Body of pancreas (tissue), 4 donors: Measurements from ENCODE around the gene STRBP. TPM values are rescaled to one million over a fixed set of nuclear protein-coding genes. Genes with fewer than 3 reads are reported as not detected.
A peak's percentile ranks its signal among the peaks of the same experiment; 100 is the strongest.

ENCODE experiments used
- ATAC-seq: fragments of 150-250 bp; one replicate; pipeline ENCODE4 v1.9.1; 2016
- DNase-seq, 4 donors: peaks; one replicate each; pipeline ENCODE4 v3.0.0-alpha.2; 2019
- H3K27ac ChIP-seq, 4 donors: fragments of 200-600 bp; sonication (generic); 1 replicate in 3 of 4; 2 replicates in 1 of 4; pipeline versions ENCODE4 v1.5.1 to v1.6.1; 2016 to 2019; ENCODE audit warnings: mild to moderate bottlenecking in 1 of 4, mixed read lengths in 1 of 4, moderate library complexity in 1 of 4
- H3K27me3 ChIP-seq, 2 donors: fragments of 200-600 bp; sonication (generic); one replicate each; pipeline ENCODE4 v1.6.0; 2016; ENCODE audit warnings: mild to moderate bottlenecking in 1 of 2
- H3K36me3 ChIP-seq, 2 donors: fragments of 200-600 bp; sonication (generic); replicated peaks in 1 of 2; 2 replicates each; pipeline ENCODE4 v1.5.1; 2016; ENCODE audit warnings: low read depth in 2 of 2; ENCODE audit not compliant: insufficient read depth in 1 of 2
- H3K4me1 ChIP-seq: fragments of 200-600 bp; sonication (generic); one replicate; pipeline ENCODE4 v1.6.0; 2016
- H3K4me3 ChIP-seq, 2 donors: fragments of 200-600 bp; sonication (generic); 1 replicate in 1 of 2; 2 replicates in 1 of 2; pipeline ENCODE4 v1.5.1; 2016 to 2019
- H3K9me3 ChIP-seq, 3 donors: fragments of 200-600 bp; sonication (generic); 1 replicate in 2 of 3; 2 replicates in 1 of 3; pipeline ENCODE4 v1.5.1; 2016
- CTCF ChIP-seq, 7 experiments: fragments of 450-650 bp in 4 of 7; fragments of 200-600 bp in 3 of 7; sonication (generic) in 3 of 7; IDR thresholded peaks; one replicate each; pipeline ENCODE4 v1.5.1; 2016 to 2019; ENCODE audit warnings: antibody characterized with exemption in 7 of 7
- POLR2A ChIP-seq, 3 donors: fragments of 450-650 bp; IDR thresholded peaks; one replicate each; pipeline ENCODE4 v1.6.1; 2016; ENCODE audit warnings: antibody characterized with exemption in 3 of 3, mild to moderate bottlenecking in 2 of 3
- WGBS, 2 donors: methylation state at CpG; one replicate each; pipeline ENCODE4 v1.1.5; 2017; 5-methylcytosine and 5-hydroxymethylcytosine counted together
- intact Hi-C: fragments of 100-400 bp; cut with DNase I; formaldehyde crosslinking; loops from one replicate; pipeline ENCODE4 v1.15.1; 2023
- total RNA-seq, 2 donors: library from RNA; depleted of rRNA; stranded (reverse); fragments of >200 nt; gene quantifications; one replicate each; pipeline ENCODE4 v1.1.0, GENCODE V29; 2016

STRBP gene
- total RNA-seq, 2 donors from 2014 or later: 11.5 to 13.5 TPM

- ATAC-seq: no peak
- peaks cover 10% of the 10 kb centered on the region for H3K4me1 ChIP-seq
- H3K4me3 ChIP-seq: no peak overlapping the region
- intact Hi-C loops: no loop called here
- no peaks in the 10 kb centered on the region for H3K27me3 ChIP-seq
- TF ChIP-seq CTCF (IDR thresholded peaks at IDR 0.05) (no peak), POLR2A (IDR thresholded peaks at IDR 0.05) (no peak)
- H3K27ac ChIP-seq: no peak overlapping the region
- H3K36me3 ChIP-seq: no peaks in the 10 kb centered on the region
- H3K9me3 ChIP-seq: no peaks in the 10 kb centered on the region
- WGBS, 2 donors: 78 to 80% methylated on average over 1 of the region's 1 CpG
- DNase-seq: no peak
These were observed 17.9 kb upstream of the STRBP start for GRCh38 chr9:123286324-123286723.

- H3K9me3 ChIP-seq: no peaks in the 10 kb centered on the region
- ATAC-seq (no peak), DNase-seq (no peak)
- no peak overlapping the region for H3K4me3 ChIP-seq
- intact Hi-C loops: no loop called here
- WGBS, 2 donors: 67 to 70% methylated on average over 7 of the region's 7 CpGs
- H3K27ac ChIP-seq: no peak overlapping the region
- peaks cover 10% of the 10 kb centered on the region for H3K4me1 ChIP-seq
- no peak for TF ChIP-seq CTCF (IDR thresholded peaks at IDR 0.05)
- no peak for TF ChIP-seq POLR2A (IDR thresholded peaks at IDR 0.05)
- no peaks in the 10 kb centered on the region for H3K27me3 ChIP-seq
- no peaks in the 10 kb centered on the region for H3K36me3 ChIP-seq
These were observed 16.3 kb upstream of the STRBP start for GRCh38 chr9:123284656-123285055.

GRCh38 chr9:123283455-123283854, 15.1 kb upstream of the STRBP start:
- DNase-seq: no peak
- no peaks in the 10 kb centered on the region for H3K36me3 ChIP-seq
- ATAC-seq: no peak
- WGBS, 2 donors: 93 to 98% methylated on average over 3 of the region's 3 CpGs
- H3K4me3 ChIP-seq: no peak overlapping the region
- TF ChIP-seq CTCF (IDR thresholded peaks at IDR 0.05) (no peak), POLR2A (IDR thresholded peaks at IDR 0.05) (no peak)
- intact Hi-C loops: no loop called here
- no peaks in the 10 kb centered on the region for H3K27me3 ChIP-seq
- H3K9me3 ChIP-seq: no peaks in the 10 kb centered on the region
- peaks cover 10% of the 10 kb centered on the region for H3K4me1 ChIP-seq
- no peak overlapping the region for H3K27ac ChIP-seq

DNA sequence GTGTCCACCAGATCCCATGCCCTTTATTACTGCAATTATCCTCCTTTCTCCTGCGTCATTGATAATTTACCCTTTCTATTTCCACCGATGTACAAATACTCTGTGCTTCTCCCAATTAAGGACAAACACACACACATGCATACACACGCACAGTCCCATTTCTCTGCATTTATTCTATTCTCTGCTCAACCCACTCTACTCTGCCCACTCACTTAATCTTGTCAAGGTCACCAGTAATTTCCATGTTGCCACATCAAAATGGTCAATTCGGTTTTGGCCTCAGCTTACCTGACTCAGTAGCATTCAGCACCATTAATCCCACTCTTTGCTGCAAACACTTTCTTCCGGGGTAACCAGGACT, 14.6 kb upstream of the STRBP start:
- 75 to 76% methylated on average over 5 of the region's 5 CpGs for WGBS, 2 donors
- H3K9me3 ChIP-seq: no peaks in the 10 kb centered on the region
- TF ChIP-seq POLR2A (IDR thresholded peaks at IDR 0.05) (no peak), CTCF (IDR thresholded peaks at IDR 0.05) (no peak)
- ATAC-seq (no peak), DNase-seq (no peak)
- no peak overlapping the region for H3K4me3 ChIP-seq
- no peaks in the 10 kb centered on the region for H3K36me3 ChIP-seq
- no peak overlapping the region for H3K27ac ChIP-seq
- H3K4me1 ChIP-seq: peaks cover 10% of the 10 kb centered on the region
- intact Hi-C loops: no loop called here
- H3K27me3 ChIP-seq: no peaks in the 10 kb centered on the region

GRCh38 chr9:123282362-123283047, 14.1 kb upstream of the STRBP start:
- WGBS, 2 donors: 21 to 33% methylated on average over 10 of the region's 10 CpGs
- Histone ChIP-seq H3K36me3 (no peaks in the 10 kb centered on the region), H3K4me1 (peaks cover 10% of the 10 kb centered on the region), H3K4me3 (no peak overlapping the region), H3K9me3 (no peaks in the 10 kb centered on the region), H3K27ac (no peak overlapping the region), H3K27me3 (no peaks in the 10 kb centered on the region)
- DNase-seq (peak; percentile 28 to 70 (median 53)), ATAC-seq (peak; percentile 69)
- TF ChIP-seq CTCF (IDR thresholded peaks at IDR 0.05) (no peak), POLR2A (IDR thresholded peaks at IDR 0.05) (no peak)
- intact Hi-C loops: no loop called here
